BLaER1 treated with 17β-estradiol and CSF1 and Interleukin-3, amounts not matched to agents 10 nM and 100 nM (cell line): ENCODE results near the gene SLC39A7.

ENCODE experiments used
- H3K27ac ChIP-seq, 11 experiments: shearing (Covaris generic); formaldehyde crosslinking; 2 replicates each; pipeline ENCODE4 v1.8.1; 2022
- H3K27me3 ChIP-seq, 11 experiments: shearing (Covaris generic); formaldehyde crosslinking; 2 replicates each; pipeline ENCODE4 v1.8.1; 2022
- H3K36me3 ChIP-seq, 11 experiments: shearing (Covaris generic); formaldehyde crosslinking; 2 replicates each; pipeline ENCODE4 v1.8.1; 2022
- H3K4me1 ChIP-seq, 10 experiments: shearing (Covaris generic); formaldehyde crosslinking; 2 replicates each; pipeline ENCODE4 v1.8.1; 2022
- H3K4me2 ChIP-seq, 11 experiments: shearing (Covaris generic); formaldehyde crosslinking; 2 replicates each; pipeline ENCODE4 v1.8.1; 2022
- H3K4me3 ChIP-seq, 10 experiments: shearing (Covaris generic); formaldehyde crosslinking; 2 replicates each; pipeline ENCODE4 v1.8.1; 2022
- H3K9ac ChIP-seq, 11 experiments: shearing (Covaris generic); formaldehyde crosslinking; 2 replicates each; pipeline ENCODE4 v1.8.1; 2022
- H3K9me3 ChIP-seq, 11 experiments: shearing (Covaris generic); formaldehyde crosslinking; replicated peaks in 1 of 11; 2 replicates each; pipeline ENCODE4 v1.8.1; 2022
- H4K20me1 ChIP-seq, 11 experiments: shearing (Covaris generic); formaldehyde crosslinking; 2 replicates each; pipeline ENCODE4 v1.8.1; 2022
- Cebpa-rat ChIP-seq, 11 experiments: shearing (Covaris generic); IDR thresholded peaks; 2 replicates each; pipeline ENCODE4 v1.8.1; 2022

SLC39A7 gene

GRCh38 chr6:33252759-33253158 is 52.1 kb downstream of the SLC39A7 start:
- H3K36me3 ChIP-seq, result peaks cover 23 to 73% (median 42%) of the 10 kb centered on the region in 11 experiments
- H3K27me3 ChIP-seq, result no peaks in the 10 kb centered on the region
- H3K4me1 ChIP-seq, result peaks cover 20 to 51% (median 31%) of the 10 kb centered on the region in 10 experiments
- no peaks in the 10 kb centered on the region for H4K20me1 ChIP-seq
- H3K9ac ChIP-seq, result peak overlapping the region in 1 of 11 experiments; percentile 4; a peak in 3 of 22 replicates
- H3K9me3 ChIP-seq, result peaks cover 0 to 4% (median 0%) of the 10 kb centered on the region in 11 experiments; a peak in 1 of 22 replicates
- TF ChIP-seq Cebpa-rat (IDR thresholded peaks at IDR 0.05), result no peak
- H3K4me3 ChIP-seq, result no peak overlapping the region
- H3K27ac ChIP-seq, result peak overlapping the region in 2 of 11 experiments; percentile 1 to 25; a peak in 2 of 22 replicates
- peak overlapping the region in 3 of 11 experiments; percentile 64 to 100 (median 100); a peak in 6 of 22 replicates for H3K4me2 ChIP-seq
